Mesendoderm (in vitro differentiated cells): ENCODE results near the gene SREBF2.

ENCODE experiments used
- DNase-seq: peaks from one replicate; pipeline ENCODE4 v3.0.0; 2013
- H2AK5ac ChIP-seq: 2 replicates; pipeline ENCODE4 v1.6.1; 2013; ENCODE audit warnings: low read length, inconsistent platforms
- H2BK120ac ChIP-seq: 2 replicates; pipeline ENCODE4 v1.6.1; 2013; ENCODE audit warnings: low read depth, mild to moderate bottlenecking, low read length, moderate library complexity, mixed read lengths
- H2BK15ac ChIP-seq: replicated peaks from 2 replicates; pipeline ENCODE4 v1.6.1; 2013; ENCODE audit warnings: low read depth, mild to moderate bottlenecking, moderate library complexity
- H2BK5ac ChIP-seq: 2 replicates; pipeline ENCODE4 v1.6.1; 2013; ENCODE audit warnings: low read length, inconsistent platforms
- H3K18ac ChIP-seq: 2 replicates; pipeline ENCODE4 v1.6.1; 2013; ENCODE audit warnings: mild to moderate bottlenecking, low read length, mixed read lengths
- H3K23ac ChIP-seq: one replicate; pipeline ENCODE4 v1.6.1; 2013; ENCODE audit warnings: low read length
- H3K27ac ChIP-seq: 2 replicates; pipeline ENCODE4 v1.5.1; 2013; ENCODE audit warnings: low read depth, mild to moderate bottlenecking, inconsistent platforms, low read length, moderate library complexity
- H3K27me3 ChIP-seq: 2 replicates; pipeline ENCODE4 v1.6.1; 2013; ENCODE audit warnings: low read length, control low read depth, mild to moderate bottlenecking, inconsistent platforms; ENCODE audit not compliant: insufficient read depth, poor library complexity
- H3K36me3 ChIP-seq: 2 replicates; pipeline ENCODE4 v1.6.1; 2013; ENCODE audit warnings: low read length, inconsistent platforms; ENCODE audit not compliant: control insufficient read depth, insufficient read depth
- H3K4ac ChIP-seq: one replicate; pipeline ENCODE4 v1.6.1; 2013; ENCODE audit warnings: low read depth, mild to moderate bottlenecking, low read length, moderate library complexity
- H3K4me1 ChIP-seq: 2 replicates; pipeline ENCODE4 v1.6.1; 2013; ENCODE audit warnings: low read depth, low read length, inconsistent platforms; ENCODE audit not compliant: control insufficient read depth
- H3K4me2 ChIP-seq: 2 replicates; pipeline ENCODE4 v1.6.1; 2013; ENCODE audit warnings: low read length
- H3K4me3 ChIP-seq: 2 replicates; pipeline ENCODE4 v1.5.1; 2013; ENCODE audit warnings: mild to moderate bottlenecking, low read length
- H3K56ac ChIP-seq: one replicate; pipeline ENCODE4 v1.6.1; 2013; ENCODE audit warnings: low read length
- H3K79me1 ChIP-seq: 2 replicates; pipeline ENCODE4 v1.6.1; 2013; ENCODE audit warnings: low read length, inconsistent platforms
- H3K79me2 ChIP-seq: 2 replicates; pipeline ENCODE4 v1.6.1; 2013; ENCODE audit warnings: mild to moderate bottlenecking, low read length; ENCODE audit not compliant: control insufficient read depth, insufficient read depth
- H3K9ac ChIP-seq: 2 replicates; pipeline ENCODE4 v1.6.1; 2013; ENCODE audit warnings: low read length, inconsistent platforms
- H4K5ac ChIP-seq: one replicate; pipeline ENCODE4 v1.6.1; 2013; ENCODE audit warnings: low read length
- H4K8ac ChIP-seq: one replicate; pipeline ENCODE4 v1.6.1; 2013; ENCODE audit warnings: low read depth, mild to moderate bottlenecking, control low read depth, low read length, moderate library complexity
- WGBS: extraction: QIAGEN DNeasy Blood & Tissue Kit; methylation state at CpG from one replicate; pipeline ENCODE4 v1.1.7; 2013; ENCODE audit warnings: low lambda C conversion rate, missing lambda C conversion rate; ENCODE audit not compliant: insufficient coverage; ENCODE audit errors: extremely low coverage; 5-methylcytosine and 5-hydroxymethylcytosine counted together

Gene SREBF2

DNA sequence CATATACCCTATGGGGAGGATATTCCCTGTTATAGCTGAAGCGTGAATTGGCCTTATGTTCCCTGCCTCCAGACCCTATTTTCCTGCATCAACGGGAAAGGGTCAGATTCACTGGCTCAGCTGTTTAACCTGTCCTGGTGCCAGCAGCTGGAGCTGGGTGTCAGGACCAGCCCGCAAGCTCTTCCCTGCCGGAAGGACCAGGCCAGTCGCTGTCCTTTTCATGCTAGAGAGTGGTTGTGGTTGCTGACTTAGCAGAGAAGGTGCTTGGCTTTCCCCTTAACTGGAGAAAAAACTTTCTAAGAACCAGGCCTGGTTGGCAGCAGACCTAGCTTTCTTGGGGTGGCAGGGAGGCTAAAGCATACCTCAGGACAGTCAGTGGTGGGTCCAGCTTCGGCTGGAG, 5.2 kb upstream of the SREBF2 start:
- H3K27ac ChIP-seq: no peak overlapping the region
- DNase-seq: no peak
- WGBS: no CpG with 5 or more reads among the region's 6 CpGs

DNA sequence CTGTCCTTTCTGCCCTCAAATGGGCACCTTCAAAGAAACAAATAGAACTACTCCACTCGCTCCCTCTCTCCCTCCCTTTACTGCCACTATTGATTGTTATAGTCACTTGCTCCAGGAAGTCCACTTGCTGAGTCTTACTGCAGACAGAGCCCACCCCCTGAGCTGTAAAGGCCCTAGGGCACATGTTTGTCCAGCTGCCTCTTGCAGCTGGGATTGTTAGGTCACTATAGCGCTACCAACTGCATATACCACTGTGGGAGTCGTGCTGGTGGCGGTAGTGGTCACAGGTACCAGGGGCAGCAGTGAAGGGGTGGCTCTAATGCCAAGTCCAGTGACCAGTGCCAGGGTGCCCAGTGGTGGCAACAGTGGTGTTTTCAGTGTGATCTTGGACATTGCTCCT, 4.4 kb upstream of the SREBF2 start:
- no peak overlapping the region for H4K5ac ChIP-seq
- no peak overlapping the region for H3K23ac ChIP-seq
- no CpG with 5 or more reads among the region's 4 CpGs for WGBS
- no peaks in the 10 kb centered on the region for H3K79me1 ChIP-seq
- no peak overlapping the region for H3K4me3 ChIP-seq
- no peak overlapping the region for H3K4ac ChIP-seq
- peaks cover 2% of the 10 kb centered on the region for H3K79me2 ChIP-seq
- H3K9ac ChIP-seq: peak overlapping the region; percentile 3
- no peak overlapping the region for H4K8ac ChIP-seq
- DNase-seq: no peak
- peaks cover 8% of the 10 kb centered on the region for H3K4me1 ChIP-seq
- H2BK15ac ChIP-seq: peak overlapping the region; percentile 37
- no peak overlapping the region for H3K27ac ChIP-seq
- H2AK5ac ChIP-seq: no peak overlapping the region
- H3K56ac ChIP-seq: no peak overlapping the region
- no peak overlapping the region for H3K4me2 ChIP-seq
- no peak overlapping the region for H3K18ac ChIP-seq
- H2BK120ac ChIP-seq: no peak overlapping the region
- no peaks in the 10 kb centered on the region for H3K36me3 ChIP-seq
- H2BK5ac ChIP-seq: no peak overlapping the region
- H3K27me3 ChIP-seq: no peaks in the 10 kb centered on the region

More for the DNA sequence above, 5.2 kb upstream of the SREBF2 start:
- Histone ChIP-seq H2BK120ac (no peak overlapping the region), H3K18ac (peak overlapping the region; percentile 13), H3K79me1 (no peaks in the 10 kb centered on the region), H3K56ac (no peak overlapping the region), H4K8ac (no peak overlapping the region), H3K27me3 (no peaks in the 10 kb centered on the region), H2BK5ac (no peak overlapping the region), H2BK15ac (no peak overlapping the region), H3K4me1 (peaks cover 8% of the 10 kb centered on the region), H4K5ac (no peak overlapping the region), H2AK5ac (no peak overlapping the region), H3K9ac (no peak overlapping the region), H3K4me2 (no peak overlapping the region), H3K36me3 (no peaks in the 10 kb centered on the region), H3K4ac (no peak overlapping the region), H3K79me2 (no peaks in the 10 kb centered on the region), H3K23ac (no peak overlapping the region), H3K4me3 (no peak overlapping the region)

DNA sequence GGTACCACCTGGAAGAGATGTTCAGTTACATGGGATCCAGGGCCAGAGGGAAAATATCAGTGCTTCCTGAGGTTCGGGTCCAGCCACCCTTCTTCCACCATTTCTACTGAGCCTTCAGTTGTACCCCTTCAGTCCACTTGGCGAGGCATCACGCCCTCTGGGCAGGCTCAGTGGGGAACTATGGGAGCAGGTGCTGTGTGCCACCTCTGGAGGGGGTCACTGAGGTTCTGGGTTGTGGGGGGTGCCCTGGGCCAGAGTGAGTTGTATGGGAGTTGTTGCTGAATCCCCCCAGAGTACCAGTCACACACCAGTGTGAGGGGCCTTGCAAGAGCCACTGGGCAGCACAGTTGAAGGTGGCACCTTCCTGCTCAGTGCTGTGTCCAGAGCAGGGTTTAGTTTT, 2.7 kb upstream of the SREBF2 start:
- H3K4me1 ChIP-seq: peaks cover 8% of the 10 kb centered on the region
- peaks cover 16% of the 10 kb centered on the region for H3K79me2 ChIP-seq
- no peak overlapping the region for H3K4me2 ChIP-seq
- H3K36me3 ChIP-seq: no peaks in the 10 kb centered on the region
- no peak overlapping the region for H3K27ac ChIP-seq
- H3K79me1 ChIP-seq: peaks cover 2% of the 10 kb centered on the region
- H2BK5ac ChIP-seq: no peak overlapping the region
- no CpG with 5 or more reads among the region's 3 CpGs for WGBS
- H2BK15ac ChIP-seq: no peak overlapping the region
- H2BK120ac ChIP-seq: no peak overlapping the region
- H4K5ac ChIP-seq: no peak overlapping the region
- H3K9ac ChIP-seq: no peak overlapping the region
- no peak overlapping the region for H4K8ac ChIP-seq
- no peak overlapping the region for H3K23ac ChIP-seq
- DNase-seq: no peak
- no peak overlapping the region for H3K56ac ChIP-seq
- no peaks in the 10 kb centered on the region for H3K27me3 ChIP-seq
- H3K4ac ChIP-seq: no peak overlapping the region
- H3K4me3 ChIP-seq: no peak overlapping the region
- H3K18ac ChIP-seq: no peak overlapping the region
- no peak overlapping the region for H2AK5ac ChIP-seq

DNA sequence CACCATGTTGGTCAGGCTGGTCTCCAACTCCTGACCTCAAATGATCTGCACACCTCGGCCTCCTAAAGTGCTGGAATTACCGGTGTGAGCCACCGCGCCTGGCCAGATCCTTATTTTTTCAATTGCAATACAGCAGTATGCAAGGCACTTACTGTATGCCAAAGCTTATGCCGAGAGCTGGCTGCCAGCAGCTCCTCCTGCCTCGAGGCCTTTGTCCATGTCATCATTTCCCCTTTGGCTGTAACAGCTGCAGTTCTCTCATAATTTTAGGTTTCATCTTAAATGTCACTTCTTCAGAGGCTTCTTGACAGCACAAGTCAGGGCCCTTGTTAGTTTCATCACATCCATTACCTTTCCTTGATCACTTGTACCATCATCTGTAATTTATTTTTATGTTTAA, 1.5 kb upstream of the SREBF2 start:
- peaks cover 27% of the 10 kb centered on the region for H3K79me2 ChIP-seq
- no peak overlapping the region for H4K5ac ChIP-seq
- no peak overlapping the region for H2BK120ac ChIP-seq
- peaks cover 4% of the 10 kb centered on the region for H3K4me1 ChIP-seq
- H3K56ac ChIP-seq: peak overlapping the region; percentile 73
- peaks cover 8% of the 10 kb centered on the region for H3K79me1 ChIP-seq
- H2BK15ac ChIP-seq: no peak overlapping the region
- H3K9ac ChIP-seq: no peak overlapping the region
- H3K4me3 ChIP-seq: no peak overlapping the region
- H3K27me3 ChIP-seq: no peaks in the 10 kb centered on the region
- no peak overlapping the region for H3K23ac ChIP-seq
- no CpG with 5 or more reads among the region's 6 CpGs for WGBS
- H3K36me3 ChIP-seq: peaks cover 5% of the 10 kb centered on the region
- peak overlapping the region; percentile 79 for H2AK5ac ChIP-seq
- peak overlapping the region; percentile 15 for H3K18ac ChIP-seq
- no peak overlapping the region for H3K4me2 ChIP-seq
- H3K27ac ChIP-seq: no peak overlapping the region
- peak; percentile 41 for DNase-seq
- peak overlapping the region; percentile 77 for H3K4ac ChIP-seq
- no peak overlapping the region for H4K8ac ChIP-seq
- H2BK5ac ChIP-seq: peak overlapping the region; percentile 44

DNA sequence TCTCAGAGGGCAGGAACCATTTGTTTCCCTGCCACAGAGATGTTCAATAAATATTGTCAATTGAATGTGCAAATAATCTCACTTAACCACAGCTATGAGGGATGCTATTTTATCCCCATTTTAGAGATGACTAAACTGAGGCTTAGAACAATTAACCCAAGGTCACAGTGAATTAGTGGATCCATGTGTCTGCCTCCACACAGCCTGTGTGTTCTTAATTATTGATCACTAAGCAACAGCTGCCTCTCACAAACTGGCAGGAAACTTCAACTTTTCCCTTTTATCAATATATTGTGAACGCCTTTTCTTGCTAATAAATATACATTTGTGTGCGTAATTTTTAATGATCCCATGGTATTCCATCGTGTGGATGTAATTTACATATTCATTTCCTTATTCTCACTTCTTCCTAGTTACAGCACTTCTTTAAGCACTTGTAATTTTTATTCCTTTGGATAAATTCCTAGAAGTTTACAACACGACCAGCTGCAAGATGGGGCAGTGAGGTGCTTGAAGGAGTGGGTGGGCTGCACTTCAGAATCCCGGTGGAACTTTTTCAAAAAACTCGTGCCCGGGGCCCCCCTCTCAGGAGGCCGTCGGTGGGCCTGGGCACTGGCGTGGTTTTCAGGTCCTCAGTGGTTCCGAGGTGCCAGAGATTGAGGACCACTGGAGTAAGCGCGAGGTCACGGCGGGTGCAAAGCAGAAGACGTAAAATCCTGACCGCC, 915 bp upstream of the SREBF2 start:
- Histone ChIP-seq H3K23ac (peak overlapping the region; percentile 29), H4K8ac (peak overlapping the region; percentile 7), H3K79me2 (peaks cover 33% of the 10 kb centered on the region), H3K18ac (peak overlapping the region; percentile 98), H3K27me3 (no peaks in the 10 kb centered on the region), H3K36me3 (peaks cover 5% of the 10 kb centered on the region), H2BK120ac (peak overlapping the region; percentile 88), H4K5ac (no peak overlapping the region), H3K4ac (peak overlapping the region; percentile 99), H3K9ac (peak overlapping the region; percentile 82), H3K4me1 (peaks cover 2% of the 10 kb centered on the region), H3K27ac (peak overlapping the region; percentile 97), H2BK5ac (peak overlapping the region; percentile 88), H3K4me2 (peak overlapping the region; percentile 54), H2AK5ac (no peak overlapping the region), H3K79me1 (peaks cover 10% of the 10 kb centered on the region), H2BK15ac (peak overlapping the region; percentile 80), H3K56ac (peak overlapping the region; percentile 93), H3K4me3 (peak overlapping the region; percentile 19)
- no CpG with 5 or more reads among the region's 17 CpGs for WGBS
- DNase-seq: no peak
